SIG-M5 treated with dmso at 0.1 percent for 504 hours (cell line): ENCODE data around the gene GRIN1.

ENCODE experiments used
- DNase-seq: peaks from one replicate; lab custom pipeline; 2025; ENCODE audit not compliant: unreplicated experiment; lab: John Stamatoyannopoulos, UW

The GRIN1 gene

DNA sequence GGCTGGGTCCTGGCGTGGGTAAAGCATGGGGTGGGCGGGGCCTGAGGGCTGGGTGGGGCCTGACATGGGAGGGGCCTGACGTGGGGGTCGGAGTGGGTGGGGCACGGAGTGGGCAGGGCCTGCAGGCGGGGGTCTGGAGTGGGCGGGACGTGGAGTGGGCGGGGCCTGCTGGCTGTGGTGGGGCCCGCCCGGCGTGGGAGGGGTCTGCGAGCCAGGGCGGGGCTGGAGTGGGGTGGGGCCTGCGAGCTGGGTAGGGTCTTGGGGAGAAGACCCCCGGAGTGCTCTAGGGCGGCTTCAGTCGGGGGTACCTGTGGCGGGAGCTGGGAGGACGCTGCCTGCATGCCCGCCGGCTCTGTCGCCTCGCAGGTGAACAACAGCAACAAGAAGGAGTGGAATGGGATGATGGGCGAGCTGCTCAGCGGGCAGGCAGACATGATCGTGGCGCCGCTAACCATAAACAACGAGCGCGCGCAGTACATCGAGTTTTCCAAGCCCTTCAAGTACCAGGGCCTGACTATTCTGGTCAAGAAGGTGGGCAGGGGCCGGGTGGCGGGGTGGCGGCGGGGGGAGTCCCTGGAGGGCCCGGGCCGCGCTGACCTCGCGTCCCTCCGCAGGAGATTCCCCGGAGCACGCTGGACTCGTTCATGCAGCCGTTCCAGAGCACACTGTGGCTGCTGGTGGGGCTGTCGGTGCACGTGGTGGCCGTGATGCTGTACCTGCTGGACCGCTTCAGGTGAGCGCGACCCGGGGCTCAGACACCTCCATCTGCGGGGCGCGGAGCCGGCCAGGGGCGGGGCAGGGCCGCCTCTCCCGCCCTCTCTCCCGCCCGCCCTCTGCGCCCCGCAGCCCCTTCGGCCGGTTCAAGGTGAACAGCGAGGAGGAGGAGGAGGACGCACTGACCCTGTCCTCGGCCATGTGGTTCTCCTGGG lies 22.9 kb downstream of the GRIN1 start:
- DNase-seq, result no peak

GRCh38 chr9:137162505-137163364 lies 23.8 kb downstream of the GRIN1 start:
- DNase-seq, result no peak

DNA sequence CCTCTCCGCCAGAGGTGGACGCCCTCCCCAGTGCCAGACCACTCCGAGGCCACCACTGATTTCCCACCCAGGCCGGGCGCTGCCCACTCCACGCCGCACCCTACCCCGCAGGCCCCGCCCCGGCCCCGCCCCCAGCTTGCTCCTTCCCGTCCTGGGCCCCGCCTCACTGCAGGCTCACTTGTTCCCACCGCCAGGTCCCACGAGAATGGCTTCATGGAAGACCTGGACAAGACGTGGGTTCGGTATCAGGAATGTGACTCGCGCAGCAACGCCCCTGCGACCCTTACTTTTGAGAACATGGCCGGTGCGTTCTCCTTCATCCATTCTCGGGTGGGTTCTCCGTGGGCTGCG lies 24.4 kb downstream of the GRIN1 start:
- DNase-seq, result no peak

GRCh38 chr9:137163805-137164204 lies 24.9 kb downstream of the GRIN1 start:
- DNase-seq, result no peak

- DNase-seq, result no peak
Observed at GRCh38 chr9:137164370-137165249, 25.7 kb downstream of the GRIN1 start.

DNA sequence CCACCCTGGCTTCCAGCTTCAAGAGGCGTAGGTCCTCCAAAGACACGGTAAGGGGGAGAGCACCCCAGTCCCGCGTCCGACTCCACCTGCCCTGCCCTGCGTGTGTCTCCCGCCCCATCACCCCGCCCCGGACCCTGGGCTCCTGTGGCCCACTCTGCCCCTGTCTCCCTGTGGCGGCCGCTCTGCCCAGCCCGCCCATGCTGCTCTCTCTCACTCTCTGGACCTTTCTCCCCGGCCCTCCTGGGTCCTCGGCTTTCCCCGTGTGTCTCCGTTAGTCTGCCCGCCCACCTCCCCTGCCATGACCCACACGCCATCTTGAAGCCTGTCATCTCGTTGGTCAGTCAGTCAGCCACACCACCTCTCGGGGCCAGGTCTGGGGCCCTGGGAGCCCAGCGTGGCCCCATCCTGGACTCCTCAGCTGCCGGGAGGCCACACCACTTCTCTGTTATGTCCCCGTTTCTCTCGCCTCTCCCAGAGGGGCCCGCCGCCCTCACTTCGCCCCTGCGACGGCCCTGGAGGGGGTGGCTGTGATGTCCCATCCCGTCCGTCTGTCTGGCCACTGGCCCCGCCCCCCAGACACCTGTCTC lies 26.4 kb downstream of the GRIN1 start:
- no peak for DNase-seq

GRCh38 chr9:137166380-137167229 lies 27.7 kb downstream of the GRIN1 start:
- no peak for DNase-seq

DNA sequence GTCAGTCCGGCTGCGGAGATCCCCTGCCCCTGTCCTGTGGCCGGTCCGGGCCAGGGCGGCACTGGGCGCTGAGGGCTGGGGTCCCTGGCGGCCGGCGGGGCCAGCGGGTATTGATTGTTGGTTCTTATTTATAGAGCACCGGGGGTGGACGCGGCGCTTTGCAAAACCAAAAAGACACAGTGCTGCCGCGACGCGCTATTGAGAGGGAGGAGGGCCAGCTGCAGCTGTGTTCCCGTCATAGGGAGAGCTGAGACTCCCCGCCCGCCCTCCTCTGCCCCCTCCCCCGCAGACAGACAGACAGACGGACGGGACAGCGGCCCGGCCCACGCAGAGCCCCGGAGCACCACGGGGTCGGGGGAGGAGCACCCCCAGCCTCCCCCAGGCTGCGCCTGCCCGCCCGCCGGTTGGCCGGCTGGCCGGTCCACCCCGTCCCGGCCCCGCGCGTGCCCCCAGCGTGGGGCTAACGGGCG lies 28.4 kb downstream of the GRIN1 start:
- no peak for DNase-seq

DNA sequence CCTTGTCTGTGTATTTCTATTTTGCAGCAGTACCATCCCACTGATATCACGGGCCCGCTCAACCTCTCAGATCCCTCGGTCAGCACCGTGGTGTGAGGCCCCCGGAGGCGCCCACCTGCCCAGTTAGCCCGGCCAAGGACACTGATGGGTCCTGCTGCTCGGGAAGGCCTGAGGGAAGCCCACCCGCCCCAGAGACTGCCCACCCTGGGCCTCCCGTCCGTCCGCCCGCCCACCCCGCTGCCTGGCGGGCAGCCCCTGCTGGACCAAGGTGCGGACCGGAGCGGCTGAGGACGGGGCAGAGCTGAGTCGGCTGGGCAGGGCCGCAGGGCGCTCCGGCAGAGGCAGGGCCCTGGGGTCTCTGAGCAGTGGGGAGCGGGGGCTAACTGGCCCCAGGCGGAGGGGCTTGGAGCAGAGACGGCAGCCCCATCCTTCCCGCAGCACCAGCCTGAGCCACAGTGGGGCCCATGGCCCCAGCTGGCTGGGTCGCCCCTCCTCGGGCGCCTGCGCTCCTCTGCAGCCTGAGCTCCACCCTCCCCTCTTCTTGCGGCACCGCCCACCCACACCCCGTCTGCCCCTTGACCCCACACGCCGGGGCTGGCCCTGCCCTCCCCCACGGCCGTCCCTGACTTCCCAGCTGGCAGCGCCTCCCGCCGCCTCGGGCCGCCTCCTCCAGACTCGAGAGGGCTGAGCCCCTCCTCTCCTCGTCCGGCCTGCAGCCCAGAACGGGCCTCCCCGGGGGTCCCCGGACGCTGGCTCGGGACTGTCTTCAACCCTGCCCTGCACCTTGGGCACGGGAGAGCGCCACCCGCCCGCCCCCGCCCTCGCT lies 29.0 kb downstream of the GRIN1 start:
- DNase-seq, result peak; percentile 20

GRCh38 chr9:137168573-137168903 lies 29.6 kb downstream of the GRIN1 start:
- DNase-seq, result no peak

DNA sequence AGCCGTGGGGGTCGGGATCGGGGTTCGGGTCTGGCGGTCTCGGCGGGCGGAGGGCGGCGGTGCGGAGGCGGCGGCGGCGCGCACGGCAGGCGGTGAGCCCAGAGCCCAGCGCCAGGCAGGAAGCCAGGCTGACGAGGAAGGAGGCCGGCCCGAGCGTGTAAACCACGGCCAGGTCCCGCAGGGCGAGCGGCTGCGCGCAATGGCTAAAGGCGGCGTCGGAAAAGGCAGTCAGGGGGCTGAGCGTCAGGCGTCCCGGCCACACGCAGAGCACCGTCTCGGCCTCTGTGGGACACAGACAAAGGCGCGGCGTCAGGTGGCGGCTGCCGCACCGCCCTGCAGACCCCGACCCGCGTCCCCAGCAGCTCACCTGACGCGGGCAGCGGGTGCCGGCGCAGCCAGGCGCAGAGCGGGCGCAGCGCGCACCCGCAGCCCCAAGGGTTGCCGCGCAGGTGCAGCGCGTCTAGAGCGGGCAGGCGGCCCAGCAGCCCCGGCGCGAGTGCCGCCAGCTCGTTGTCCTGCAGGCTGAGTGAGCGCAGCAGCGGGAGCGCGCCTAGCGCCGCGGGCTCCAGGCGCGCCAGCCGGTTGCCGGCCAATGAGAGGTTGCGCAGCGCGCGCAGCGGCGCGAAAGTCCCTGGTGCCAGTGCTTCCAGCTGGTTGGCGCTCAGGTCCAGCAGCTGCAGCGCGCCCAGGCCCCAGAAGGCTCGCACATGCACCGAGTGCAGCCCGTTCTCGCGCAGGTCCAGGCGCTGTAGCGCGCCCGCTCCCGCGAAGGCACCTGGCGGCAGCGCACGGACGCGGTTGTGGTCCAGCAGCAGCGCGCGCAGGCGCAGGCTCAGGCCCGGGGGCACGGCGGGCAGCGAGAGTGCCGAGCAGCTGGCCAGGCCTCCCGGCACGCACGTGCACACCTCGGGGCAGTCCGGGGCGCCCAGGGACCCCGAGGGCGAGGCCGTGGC lies 30.2 kb downstream of the GRIN1 start:
- DNase-seq, result peak; percentile 40

GRCh38 chr9:137169896-137170358 lies 31.0 kb downstream of the GRIN1 start, which contains the start of gene LRRC26:
LRRC26 (minus strand) TSS chr9:137170051; CDS start chr9:137169943, 108 bp downstream.
- no peak for DNase-seq

DNA sequence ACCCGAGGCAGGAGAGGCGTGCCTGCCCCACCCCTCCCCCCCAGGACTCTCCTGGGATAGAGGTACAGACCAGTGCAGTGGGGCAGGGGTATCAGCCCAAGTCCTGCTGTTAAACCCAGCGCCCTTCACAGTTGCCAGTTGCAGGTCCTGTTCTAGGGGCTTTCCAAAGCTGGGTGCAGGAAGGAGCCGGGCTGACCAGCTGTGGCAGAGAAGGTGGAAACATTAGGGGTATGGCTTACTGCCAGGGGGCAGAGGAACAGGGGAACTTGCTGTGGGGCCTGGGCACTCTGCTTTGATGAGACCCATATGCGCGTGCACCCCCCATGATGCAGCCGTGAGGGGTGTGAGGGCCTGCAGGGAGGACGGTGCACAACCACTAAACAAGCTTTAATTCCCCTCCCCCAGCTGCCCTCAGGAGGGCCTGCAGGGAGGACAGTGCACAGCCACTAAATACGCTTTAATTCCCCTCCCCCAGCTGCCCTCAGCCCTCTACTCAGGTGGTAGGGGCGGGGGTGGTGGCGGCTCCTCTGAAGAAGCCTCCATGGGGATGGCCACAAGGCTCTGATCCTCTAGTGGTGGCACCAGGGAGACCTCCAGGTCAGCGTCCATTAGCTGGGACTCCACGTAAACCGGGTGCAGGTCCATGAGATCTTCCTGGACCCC lies 31.7 kb downstream of the GRIN1 start:
- no peak for DNase-seq

DNA sequence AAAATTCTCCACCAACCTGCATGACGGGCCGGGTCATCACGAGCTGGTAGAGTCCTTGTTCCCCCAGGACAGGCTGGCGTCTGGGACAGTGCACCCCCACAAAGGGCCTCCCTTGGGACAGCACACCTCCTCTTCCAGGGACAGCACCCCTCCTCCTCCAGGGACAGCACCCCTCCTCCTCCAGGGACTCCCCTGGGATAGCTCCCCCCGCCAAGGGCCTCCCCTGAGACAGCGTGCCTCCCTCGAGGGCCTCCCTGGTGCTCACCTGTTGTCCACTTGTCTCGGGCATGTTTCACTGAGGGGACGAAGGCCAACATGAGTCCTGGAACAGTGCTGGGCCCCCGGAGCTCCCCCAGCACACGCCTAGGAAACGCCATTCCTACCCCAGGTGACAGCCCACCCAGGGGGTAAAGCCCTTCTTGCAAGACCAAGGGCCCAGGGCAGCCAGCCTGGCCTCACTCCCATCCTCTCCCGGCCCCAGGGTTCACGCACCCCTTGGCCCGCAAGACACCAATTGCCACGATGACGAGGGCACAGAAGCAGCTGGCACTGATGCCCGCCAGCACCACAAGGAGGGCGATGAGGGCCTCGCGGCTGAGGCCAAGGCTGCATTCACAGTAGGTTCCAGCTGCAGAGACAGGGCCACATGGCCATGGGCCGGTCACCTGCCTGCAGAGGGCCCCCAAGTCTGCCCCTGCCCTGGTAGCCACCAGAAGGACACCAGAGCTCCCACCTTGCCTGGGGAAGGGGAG lies 32.4 kb downstream of the GRIN1 start:
- DNase-seq, result no peak

- DNase-seq, result no peak
Observed at GRCh38 chr9:137172901-137173795, 34.2 kb downstream of the GRIN1 start.
